ENCODE data around the gene THADA.

The THADA gene

DNA sequence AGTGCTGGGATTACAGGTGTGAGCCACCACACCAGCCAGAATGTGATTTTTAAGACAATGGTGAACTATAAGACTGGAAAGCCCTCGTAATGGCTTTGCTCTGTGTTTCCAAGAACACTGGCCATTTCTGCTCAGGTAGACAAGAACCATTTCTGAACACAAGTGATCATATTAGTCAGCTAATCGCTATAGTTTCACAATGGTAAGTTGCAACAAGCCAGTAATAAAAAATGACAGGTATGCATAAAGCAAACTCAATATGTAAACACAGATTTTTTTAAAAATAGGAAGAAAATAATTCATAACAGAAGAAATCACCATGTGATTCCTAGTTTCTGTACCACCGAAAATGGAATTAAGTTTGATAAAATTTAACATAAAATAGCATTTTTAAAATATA lies 166.5 kb downstream of the THADA start:
- H3K9me3 ChIP-seq (ENCODE audit: control insufficient read depth, low read length) = no peaks in the 10 kb centered on the region
- no peak overlapping the region for H3K4me3 ChIP-seq (ENCODE audit: low read length)
- no peak for DNase-seq (ENCODE audit: low read depth)
- no peaks in the 10 kb centered on the region for H3K36me3 ChIP-seq (ENCODE audit: control insufficient read depth, insufficient read depth, low read length, severe bottlenecking)
- H3K27me3 ChIP-seq (replicated peaks; ENCODE audit: control insufficient read depth, insufficient read depth, low read length) = no peaks in the 10 kb centered on the region
- H3K9ac ChIP-seq (ENCODE audit: low read length) = no peak overlapping the region
- H3K4me1 ChIP-seq (ENCODE audit: control insufficient read depth, insufficient read depth, low read length) = peaks cover 27% of the 10 kb centered on the region

DNA sequence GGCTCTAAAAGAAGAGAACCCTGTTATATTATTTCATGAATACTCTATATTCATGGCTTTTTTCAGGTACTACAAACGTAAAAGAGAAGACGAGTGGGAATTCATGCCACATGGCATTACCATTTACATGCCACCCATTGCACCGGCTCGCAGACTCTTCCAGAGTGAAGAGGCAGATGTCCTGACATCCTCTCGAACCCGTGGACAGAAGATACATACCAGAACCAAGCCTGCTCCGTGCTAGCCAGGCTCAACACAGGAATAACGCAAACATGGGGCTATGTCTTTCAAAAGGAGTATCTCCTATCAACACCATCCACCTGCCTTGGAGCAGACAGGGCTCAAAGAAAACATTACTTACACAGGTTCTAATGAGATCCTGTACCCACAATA lies 168.8 kb downstream of the THADA start:
- no peaks in the 10 kb centered on the region for H3K27me3 ChIP-seq (replicated peaks; ENCODE audit: control insufficient read depth, insufficient read depth, low read length)

DNA sequence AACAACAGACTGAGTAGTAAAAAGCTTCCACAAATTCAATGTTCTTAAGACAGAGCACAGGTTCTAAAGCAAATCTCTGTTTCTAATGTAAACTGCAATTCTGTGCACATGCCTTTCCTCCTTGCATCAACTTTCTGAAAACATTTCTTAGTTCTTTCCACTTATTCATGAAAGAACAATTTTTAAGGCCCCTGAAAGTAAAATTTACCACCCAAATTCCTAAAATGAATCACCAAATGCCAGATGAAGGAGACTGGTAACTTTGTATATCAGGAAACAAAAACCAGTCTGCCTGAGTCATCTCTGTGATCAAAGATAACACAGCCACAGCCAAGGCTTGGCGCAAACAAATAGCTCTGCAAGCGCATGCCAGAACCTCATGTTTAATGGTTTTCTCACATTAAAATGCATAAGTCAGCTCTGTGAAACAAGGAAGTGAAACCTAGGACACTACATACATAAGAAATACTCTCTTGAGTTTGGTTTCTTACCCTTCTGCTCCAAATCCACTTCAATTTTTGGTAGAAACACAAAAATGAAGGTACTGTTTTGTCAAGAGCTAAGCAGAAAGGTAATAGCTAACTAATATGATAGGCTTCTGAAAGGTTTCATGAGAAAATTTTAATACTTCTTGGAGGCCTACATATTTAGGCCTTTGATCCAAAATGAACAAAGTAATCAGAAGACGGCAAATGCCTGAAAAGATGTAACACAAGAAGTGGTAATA lies 169.4 kb downstream of the THADA start:
- Histone ChIP-seq H3K9me3 (ENCODE audit: control insufficient read depth, low read length) (no peaks in the 10 kb centered on the region), H3K9ac (ENCODE audit: low read length) (peak overlapping the region; percentile 76), H3K36me3 (ENCODE audit: control insufficient read depth, insufficient read depth, low read length, severe bottlenecking) (no peaks in the 10 kb centered on the region), H3K27me3 (replicated peaks; ENCODE audit: control insufficient read depth, insufficient read depth, low read length) (no peaks in the 10 kb centered on the region), H3K4me3 (ENCODE audit: low read length) (peak overlapping the region; percentile 16), H3K4me1 (ENCODE audit: control insufficient read depth, insufficient read depth, low read length) (peaks cover 41% of the 10 kb centered on the region)
- DNase-seq (ENCODE audit: low read depth) = peak; percentile 94

More for the DNA sequence above, 168.8 kb downstream of the THADA start:
- H3K4me3 ChIP-seq (ENCODE audit: low read length) = no peak overlapping the region
- peak overlapping the region; percentile 18 for H3K9ac ChIP-seq (ENCODE audit: low read length)
- H3K4me1 ChIP-seq (ENCODE audit: control insufficient read depth, insufficient read depth, low read length) = peaks cover 41% of the 10 kb centered on the region
- H3K9me3 ChIP-seq (ENCODE audit: control insufficient read depth, low read length) = no peaks in the 10 kb centered on the region
- H3K36me3 ChIP-seq (ENCODE audit: control insufficient read depth, insufficient read depth, low read length, severe bottlenecking) = no peaks in the 10 kb centered on the region
- no peak for DNase-seq (ENCODE audit: low read depth)

DNA sequence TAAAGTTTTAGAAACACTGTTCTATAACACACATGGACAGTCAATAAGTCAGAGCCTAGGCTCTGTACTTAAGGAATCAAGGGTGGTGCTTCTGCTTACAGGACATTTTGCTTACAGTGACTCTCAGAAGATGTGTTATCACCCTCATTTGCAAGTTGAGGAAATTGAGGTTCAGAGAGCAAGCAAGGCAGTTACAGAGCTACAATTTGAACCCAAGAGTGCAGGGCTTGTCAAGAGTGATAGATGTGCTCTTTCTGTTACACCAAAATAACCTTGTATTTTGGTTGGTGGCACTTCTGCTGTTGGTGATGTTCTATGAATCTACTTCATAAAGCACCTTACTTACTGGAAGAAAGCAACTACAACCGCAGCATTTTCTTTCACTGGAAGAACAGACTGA lies 170.2 kb downstream of the THADA start:
- no peaks in the 10 kb centered on the region for H3K27me3 ChIP-seq (replicated peaks; ENCODE audit: control insufficient read depth, insufficient read depth, low read length)
- H3K4me3 ChIP-seq (ENCODE audit: low read length) = peak overlapping the region; percentile 16
- peaks cover 41% of the 10 kb centered on the region for H3K4me1 ChIP-seq (ENCODE audit: control insufficient read depth, insufficient read depth, low read length)
- DNase-seq (ENCODE audit: low read depth) = no peak
- no peaks in the 10 kb centered on the region for H3K9me3 ChIP-seq (ENCODE audit: control insufficient read depth, low read length)
- no peaks in the 10 kb centered on the region for H3K36me3 ChIP-seq (ENCODE audit: control insufficient read depth, insufficient read depth, low read length, severe bottlenecking)
- peak overlapping the region; percentile 76 for H3K9ac ChIP-seq (ENCODE audit: low read length)

DNA sequence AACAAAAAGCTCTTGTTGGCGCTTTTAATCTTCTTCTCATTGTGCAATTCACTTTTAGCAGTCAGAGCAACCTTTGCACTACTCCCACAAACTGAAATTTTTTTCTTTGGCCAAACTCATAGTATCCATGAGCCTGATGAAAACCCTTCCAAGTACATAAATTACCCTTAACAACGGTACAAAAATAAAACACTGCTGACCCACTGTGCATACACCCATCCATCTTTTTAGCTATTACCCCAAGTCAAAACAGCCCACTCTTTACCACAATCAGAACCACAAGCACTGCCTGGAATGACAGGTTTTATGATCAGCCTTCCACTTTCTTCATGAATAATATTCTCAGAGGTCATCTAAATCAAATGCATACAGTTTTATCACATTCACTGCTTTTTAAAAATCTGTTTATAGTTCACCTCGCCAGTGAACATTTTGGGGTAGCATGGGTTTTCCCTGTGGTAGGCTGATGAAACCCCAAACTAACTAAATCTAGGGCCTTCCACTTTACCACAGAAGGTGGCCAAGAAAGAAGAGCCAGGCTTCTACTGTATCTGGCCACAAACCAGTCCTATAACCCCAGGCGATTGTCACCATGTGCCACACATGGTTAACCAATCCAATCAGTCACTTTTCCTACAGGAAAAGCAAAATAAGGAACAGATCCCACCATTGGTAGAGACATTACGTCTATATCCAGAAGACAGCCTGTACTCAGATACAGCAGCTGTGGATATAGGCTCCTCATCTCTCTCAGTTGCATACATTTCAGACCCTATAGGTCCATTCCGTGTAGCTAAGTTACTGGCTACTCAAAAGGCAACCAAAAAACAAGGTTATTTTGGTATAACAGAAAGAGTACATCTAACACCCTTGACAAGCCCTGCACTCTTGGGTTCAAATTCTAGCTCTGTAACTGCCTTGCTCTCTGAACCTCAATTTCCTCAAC lies 171.3 kb downstream of the THADA start:
- peak; percentile 20 for DNase-seq (ENCODE audit: low read depth)
- H3K36me3 ChIP-seq (ENCODE audit: control insufficient read depth, insufficient read depth, low read length, severe bottlenecking) = no peaks in the 10 kb centered on the region
- no peaks in the 10 kb centered on the region for H3K27me3 ChIP-seq (replicated peaks; ENCODE audit: control insufficient read depth, insufficient read depth, low read length)
- peak overlapping the region; percentile 50 for H3K9ac ChIP-seq (ENCODE audit: low read length)
- H3K9me3 ChIP-seq (ENCODE audit: control insufficient read depth, low read length) = no peaks in the 10 kb centered on the region
- peak overlapping the region; percentile 49 for H3K4me3 ChIP-seq (ENCODE audit: low read length)
- H3K4me1 ChIP-seq (ENCODE audit: control insufficient read depth, insufficient read depth, low read length) = peaks cover 49% of the 10 kb centered on the region

DNA sequence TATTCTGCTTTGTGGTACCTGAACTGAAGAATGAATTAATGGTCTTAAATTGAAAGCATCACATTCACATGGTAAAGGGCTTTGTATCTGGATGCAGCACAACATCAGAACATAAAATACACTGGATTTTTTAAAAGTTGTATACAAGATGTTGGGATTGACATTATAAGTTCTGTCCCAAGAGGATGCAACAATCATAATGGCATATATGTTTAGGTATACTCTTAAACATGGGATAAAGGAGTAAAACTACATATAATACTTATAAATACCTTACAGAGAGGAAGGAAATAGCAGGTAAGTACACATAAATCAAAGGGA lies 171.9 kb downstream of the THADA start:
- Histone ChIP-seq H3K36me3 (ENCODE audit: control insufficient read depth, insufficient read depth, low read length, severe bottlenecking) (no peaks in the 10 kb centered on the region), H3K4me1 (ENCODE audit: control insufficient read depth, insufficient read depth, low read length) (peaks cover 49% of the 10 kb centered on the region), H3K27me3 (replicated peaks; ENCODE audit: control insufficient read depth, insufficient read depth, low read length) (no peaks in the 10 kb centered on the region), H3K9ac (ENCODE audit: low read length) (peak overlapping the region; percentile 60), H3K9me3 (ENCODE audit: control insufficient read depth, low read length) (no peaks in the 10 kb centered on the region), H3K4me3 (ENCODE audit: low read length) (peak overlapping the region; percentile 49)
- DNase-seq (ENCODE audit: low read depth) = no peak

DNA sequence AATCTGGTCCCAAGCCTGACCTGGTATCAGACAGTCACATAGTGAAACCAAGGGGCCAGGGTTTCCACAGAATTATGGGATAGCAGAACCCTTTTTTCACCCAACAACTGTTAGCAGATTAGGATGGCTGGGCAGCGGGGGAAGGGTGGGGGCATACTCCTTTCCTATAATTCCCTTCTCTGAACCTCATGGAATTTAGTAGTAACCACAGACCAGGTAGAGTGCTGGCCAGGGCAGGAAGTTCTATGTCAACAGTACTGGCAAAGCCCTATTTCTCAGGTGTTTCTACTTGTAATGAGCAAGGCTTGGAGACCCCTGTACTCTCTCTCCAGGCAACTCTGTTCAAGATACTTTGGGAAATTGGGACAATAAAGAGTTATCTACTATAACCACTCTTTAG lies 174.6 kb downstream of the THADA start:
- DNase-seq (ENCODE audit: low read depth) = no peak
- no peak overlapping the region for H3K4me3 ChIP-seq (ENCODE audit: low read length)

DNA sequence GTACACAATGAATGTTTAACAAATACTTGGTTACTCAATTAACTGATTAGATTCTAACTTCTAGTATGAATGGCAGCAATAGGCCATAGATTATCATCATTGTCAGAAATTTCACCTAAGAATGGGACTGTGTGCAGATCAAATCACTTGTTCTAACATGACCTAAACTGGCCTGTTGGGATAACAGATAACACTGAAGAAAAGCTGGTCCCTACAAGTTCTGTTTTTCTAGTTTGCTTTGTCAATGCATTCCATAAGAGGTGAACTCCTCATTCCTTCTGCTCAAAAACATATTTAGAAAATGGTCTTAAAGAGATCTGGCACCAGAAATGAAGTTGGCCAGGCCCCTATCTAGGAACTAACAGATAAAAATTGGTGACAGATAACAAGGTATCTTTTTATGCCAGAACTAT lies 175.4 kb downstream of the THADA start:
- no peak overlapping the region for H3K9ac ChIP-seq (ENCODE audit: low read length)
- H3K36me3 ChIP-seq (ENCODE audit: control insufficient read depth, insufficient read depth, low read length, severe bottlenecking) = no peaks in the 10 kb centered on the region
- no peaks in the 10 kb centered on the region for H3K27me3 ChIP-seq (replicated peaks; ENCODE audit: control insufficient read depth, insufficient read depth, low read length)
- H3K9me3 ChIP-seq (ENCODE audit: control insufficient read depth, low read length) = no peaks in the 10 kb centered on the region
- H3K4me3 ChIP-seq (ENCODE audit: low read length) = no peak overlapping the region
- peaks cover 54% of the 10 kb centered on the region for H3K4me1 ChIP-seq (ENCODE audit: control insufficient read depth, insufficient read depth, low read length)
- no peak for DNase-seq (ENCODE audit: low read depth)

More for the DNA sequence above, 174.6 kb downstream of the THADA start:
- Histone ChIP-seq H3K9ac (ENCODE audit: low read length) (no peak overlapping the region), H3K4me1 (ENCODE audit: control insufficient read depth, insufficient read depth, low read length) (peaks cover 55% of the 10 kb centered on the region), H3K36me3 (ENCODE audit: control insufficient read depth, insufficient read depth, low read length, severe bottlenecking) (no peaks in the 10 kb centered on the region), H3K9me3 (ENCODE audit: control insufficient read depth, low read length) (no peaks in the 10 kb centered on the region), H3K27me3 (replicated peaks; ENCODE audit: control insufficient read depth, insufficient read depth, low read length) (no peaks in the 10 kb centered on the region)

DNA sequence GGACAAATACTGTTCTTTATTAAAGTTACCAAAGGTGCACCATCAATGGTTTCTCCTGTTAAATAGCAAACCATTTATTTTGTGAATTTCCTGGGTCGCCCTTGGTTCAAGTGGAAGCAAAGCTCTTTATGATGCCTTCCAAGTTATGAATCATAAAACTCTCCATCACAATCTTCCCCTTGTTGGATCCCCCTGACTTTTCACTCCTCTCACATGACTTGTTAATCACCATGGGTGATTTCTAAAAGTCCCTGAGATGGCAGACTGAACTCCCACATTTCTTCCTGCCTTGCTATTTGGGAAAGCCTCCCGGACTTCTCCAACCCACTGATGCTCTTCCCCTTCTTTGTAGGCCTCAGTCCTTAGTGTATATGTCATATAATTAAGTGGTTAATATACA lies 176.0 kb downstream of the THADA start:
- DNase-seq (ENCODE audit: low read depth) = no peak
- Histone ChIP-seq H3K36me3 (ENCODE audit: control insufficient read depth, insufficient read depth, low read length, severe bottlenecking) (no peaks in the 10 kb centered on the region), H3K4me3 (ENCODE audit: low read length) (no peak overlapping the region), H3K9me3 (ENCODE audit: control insufficient read depth, low read length) (no peaks in the 10 kb centered on the region), H3K27me3 (replicated peaks; ENCODE audit: control insufficient read depth, insufficient read depth, low read length) (no peaks in the 10 kb centered on the region), H3K4me1 (ENCODE audit: control insufficient read depth, insufficient read depth, low read length) (peaks cover 49% of the 10 kb centered on the region), H3K9ac (ENCODE audit: low read length) (no peak overlapping the region)

DNA sequence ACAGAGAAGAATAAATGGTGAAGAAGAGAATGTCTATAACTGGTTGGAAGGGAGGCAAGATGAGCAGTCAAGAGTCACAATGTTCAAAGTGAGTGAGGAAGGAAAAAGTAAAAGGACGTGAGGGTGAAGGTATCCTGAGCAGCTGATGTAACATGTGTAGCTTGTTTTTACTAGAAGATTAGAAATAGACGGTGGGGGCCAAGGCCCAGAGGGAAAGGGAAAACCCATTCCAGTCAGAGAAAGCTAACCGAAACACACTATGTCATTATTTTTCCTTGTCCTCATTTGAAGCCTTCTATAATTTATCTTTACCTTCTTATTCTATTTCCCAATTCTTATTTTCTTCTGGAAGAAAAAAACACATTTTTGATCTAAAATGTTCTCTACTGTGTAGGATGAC lies 176.6 kb downstream of the THADA start:
- no peak overlapping the region for H3K9ac ChIP-seq (ENCODE audit: low read length)
- H3K36me3 ChIP-seq (ENCODE audit: control insufficient read depth, insufficient read depth, low read length, severe bottlenecking) = no peaks in the 10 kb centered on the region
- H3K4me1 ChIP-seq (ENCODE audit: control insufficient read depth, insufficient read depth, low read length) = peaks cover 42% of the 10 kb centered on the region
- no peak for DNase-seq (ENCODE audit: low read depth)
- no peaks in the 10 kb centered on the region for H3K27me3 ChIP-seq (replicated peaks; ENCODE audit: control insufficient read depth, insufficient read depth, low read length)
- no peaks in the 10 kb centered on the region for H3K9me3 ChIP-seq (ENCODE audit: control insufficient read depth, low read length)
- H3K4me3 ChIP-seq (ENCODE audit: low read length) = no peak overlapping the region

DNA sequence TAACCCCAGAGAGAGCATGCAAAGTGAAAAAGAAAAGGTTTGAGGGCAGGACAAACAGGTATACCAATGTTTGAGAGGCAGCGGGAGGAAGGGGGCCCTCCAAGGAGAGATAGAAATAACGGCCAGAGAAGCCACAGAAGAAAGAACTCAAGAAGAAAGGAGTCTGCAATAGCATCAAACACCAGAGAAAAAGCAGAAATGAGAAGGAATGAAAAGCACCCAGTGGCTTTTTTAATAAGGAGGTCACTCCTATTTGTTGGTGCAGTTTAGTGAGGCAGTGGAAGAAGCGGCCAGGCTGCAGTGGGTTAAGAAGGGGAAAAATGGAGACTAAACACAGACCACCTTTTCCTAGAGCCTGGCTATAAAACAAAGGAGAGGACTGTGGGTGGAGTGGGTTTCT lies 177.2 kb downstream of the THADA start:
- Histone ChIP-seq H3K9me3 (ENCODE audit: control insufficient read depth, low read length) (no peaks in the 10 kb centered on the region), H3K4me1 (ENCODE audit: control insufficient read depth, insufficient read depth, low read length) (peaks cover 37% of the 10 kb centered on the region), H3K27me3 (replicated peaks; ENCODE audit: control insufficient read depth, insufficient read depth, low read length) (no peaks in the 10 kb centered on the region), H3K36me3 (ENCODE audit: control insufficient read depth, insufficient read depth, low read length, severe bottlenecking) (peaks cover 1% of the 10 kb centered on the region), H3K4me3 (ENCODE audit: low read length) (no peak overlapping the region), H3K9ac (ENCODE audit: low read length) (no peak overlapping the region)
- DNase-seq (ENCODE audit: low read depth) = no peak
